ENCODE results near the gene SLC22A5. TPM values are rescaled to one million over a fixed set of nuclear protein-coding genes. Genes with fewer than 3 reads are reported as not detected.
A peak's percentile ranks its signal among the peaks of the same experiment; 100 is the strongest.

SLC22A5 gene
- total and polyA plus RNA-seq, 9 of the 15 experiments (the other 6 are each of a cell fraction or from before 2014, with no cell fraction given), result 3.0 to 16.6 (median 8.3) TPM

DNA sequence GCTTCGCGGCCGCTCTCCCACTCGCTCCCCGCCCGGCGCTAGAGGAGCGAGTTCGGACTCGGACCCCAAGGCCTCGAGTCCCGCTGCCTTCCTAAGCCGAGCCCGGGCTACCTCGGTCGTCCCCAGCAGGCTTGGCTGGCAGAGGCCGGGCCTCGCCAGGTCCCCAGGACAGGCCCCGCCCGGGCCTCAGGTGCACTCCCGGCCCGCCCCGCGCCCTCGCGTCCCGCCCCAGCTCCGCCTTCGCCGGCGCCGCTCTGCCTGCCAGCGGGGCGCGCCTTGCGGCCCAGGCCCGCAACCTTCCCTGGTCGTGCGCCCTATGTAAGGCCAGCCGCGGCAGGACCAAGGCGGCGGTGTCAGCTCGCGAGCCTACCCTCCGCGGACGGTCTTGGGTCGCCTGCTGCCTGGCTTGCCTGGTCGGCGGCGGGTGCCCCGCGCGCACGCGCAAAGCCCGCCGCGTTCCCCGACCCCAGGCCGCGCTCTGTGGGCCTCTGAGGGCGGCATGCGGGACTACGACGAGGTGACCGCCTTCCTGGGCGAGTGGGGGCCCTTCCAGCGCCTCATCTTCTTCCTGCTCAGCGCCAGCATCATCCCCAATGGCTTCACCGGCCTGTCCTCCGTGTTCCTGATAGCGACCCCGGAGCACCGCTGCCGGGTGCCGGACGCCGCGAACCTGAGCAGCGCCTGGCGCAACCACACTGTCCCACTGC is at the start of gene SLC22A5 (continued):
- TF ChIP-seq, protein P1, sequence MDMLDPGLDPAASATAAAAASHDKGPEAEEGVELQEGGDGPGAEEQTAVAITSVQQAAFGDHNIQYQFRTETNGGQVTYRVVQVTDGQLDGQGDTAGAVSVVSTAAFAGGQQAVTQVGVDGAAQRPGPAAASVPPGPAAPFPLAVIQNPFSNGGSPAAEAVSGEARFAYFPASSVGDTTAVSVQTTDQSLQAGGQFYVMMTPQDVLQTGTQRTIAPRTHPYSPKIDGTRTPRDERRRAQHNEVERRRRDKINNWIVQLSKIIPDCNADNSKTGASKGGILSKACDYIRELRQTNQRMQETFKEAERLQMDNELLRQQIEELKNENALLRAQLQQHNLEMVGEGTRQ (CRISPR knock-in tag; IDR thresholded peaks at IDR 0.05), result no peak
- TF ChIP-seq PHF8 (IDR thresholded peaks at IDR 0.05; ENCODE audit: borderline replicate concordance, low read length) (peak; percentile 89; the same call in 1 of the 2 replicates), ELK3 (CRISPR knock-in tag; IDR thresholded peaks at IDR 0.05) (no peak), CBX2 (IDR thresholded peaks at IDR 0.05; ENCODE audit: insufficient read depth, low read length, poor library complexity, severe bottlenecking) (no peak), MYBL2 (IDR thresholded peaks at IDR 0.05; ENCODE audit: low read depth) (no peak), MYBL2 (CRISPR knock-in tag; IDR thresholded peaks at IDR 0.05; ENCODE audit: borderline replicate concordance) (no peak), ZNF696 (CRISPR knock-in tag; conservative IDR thresholded peaks at IDR 0.05) (no peak)
- TF ChIP-seq, protein P2, sequence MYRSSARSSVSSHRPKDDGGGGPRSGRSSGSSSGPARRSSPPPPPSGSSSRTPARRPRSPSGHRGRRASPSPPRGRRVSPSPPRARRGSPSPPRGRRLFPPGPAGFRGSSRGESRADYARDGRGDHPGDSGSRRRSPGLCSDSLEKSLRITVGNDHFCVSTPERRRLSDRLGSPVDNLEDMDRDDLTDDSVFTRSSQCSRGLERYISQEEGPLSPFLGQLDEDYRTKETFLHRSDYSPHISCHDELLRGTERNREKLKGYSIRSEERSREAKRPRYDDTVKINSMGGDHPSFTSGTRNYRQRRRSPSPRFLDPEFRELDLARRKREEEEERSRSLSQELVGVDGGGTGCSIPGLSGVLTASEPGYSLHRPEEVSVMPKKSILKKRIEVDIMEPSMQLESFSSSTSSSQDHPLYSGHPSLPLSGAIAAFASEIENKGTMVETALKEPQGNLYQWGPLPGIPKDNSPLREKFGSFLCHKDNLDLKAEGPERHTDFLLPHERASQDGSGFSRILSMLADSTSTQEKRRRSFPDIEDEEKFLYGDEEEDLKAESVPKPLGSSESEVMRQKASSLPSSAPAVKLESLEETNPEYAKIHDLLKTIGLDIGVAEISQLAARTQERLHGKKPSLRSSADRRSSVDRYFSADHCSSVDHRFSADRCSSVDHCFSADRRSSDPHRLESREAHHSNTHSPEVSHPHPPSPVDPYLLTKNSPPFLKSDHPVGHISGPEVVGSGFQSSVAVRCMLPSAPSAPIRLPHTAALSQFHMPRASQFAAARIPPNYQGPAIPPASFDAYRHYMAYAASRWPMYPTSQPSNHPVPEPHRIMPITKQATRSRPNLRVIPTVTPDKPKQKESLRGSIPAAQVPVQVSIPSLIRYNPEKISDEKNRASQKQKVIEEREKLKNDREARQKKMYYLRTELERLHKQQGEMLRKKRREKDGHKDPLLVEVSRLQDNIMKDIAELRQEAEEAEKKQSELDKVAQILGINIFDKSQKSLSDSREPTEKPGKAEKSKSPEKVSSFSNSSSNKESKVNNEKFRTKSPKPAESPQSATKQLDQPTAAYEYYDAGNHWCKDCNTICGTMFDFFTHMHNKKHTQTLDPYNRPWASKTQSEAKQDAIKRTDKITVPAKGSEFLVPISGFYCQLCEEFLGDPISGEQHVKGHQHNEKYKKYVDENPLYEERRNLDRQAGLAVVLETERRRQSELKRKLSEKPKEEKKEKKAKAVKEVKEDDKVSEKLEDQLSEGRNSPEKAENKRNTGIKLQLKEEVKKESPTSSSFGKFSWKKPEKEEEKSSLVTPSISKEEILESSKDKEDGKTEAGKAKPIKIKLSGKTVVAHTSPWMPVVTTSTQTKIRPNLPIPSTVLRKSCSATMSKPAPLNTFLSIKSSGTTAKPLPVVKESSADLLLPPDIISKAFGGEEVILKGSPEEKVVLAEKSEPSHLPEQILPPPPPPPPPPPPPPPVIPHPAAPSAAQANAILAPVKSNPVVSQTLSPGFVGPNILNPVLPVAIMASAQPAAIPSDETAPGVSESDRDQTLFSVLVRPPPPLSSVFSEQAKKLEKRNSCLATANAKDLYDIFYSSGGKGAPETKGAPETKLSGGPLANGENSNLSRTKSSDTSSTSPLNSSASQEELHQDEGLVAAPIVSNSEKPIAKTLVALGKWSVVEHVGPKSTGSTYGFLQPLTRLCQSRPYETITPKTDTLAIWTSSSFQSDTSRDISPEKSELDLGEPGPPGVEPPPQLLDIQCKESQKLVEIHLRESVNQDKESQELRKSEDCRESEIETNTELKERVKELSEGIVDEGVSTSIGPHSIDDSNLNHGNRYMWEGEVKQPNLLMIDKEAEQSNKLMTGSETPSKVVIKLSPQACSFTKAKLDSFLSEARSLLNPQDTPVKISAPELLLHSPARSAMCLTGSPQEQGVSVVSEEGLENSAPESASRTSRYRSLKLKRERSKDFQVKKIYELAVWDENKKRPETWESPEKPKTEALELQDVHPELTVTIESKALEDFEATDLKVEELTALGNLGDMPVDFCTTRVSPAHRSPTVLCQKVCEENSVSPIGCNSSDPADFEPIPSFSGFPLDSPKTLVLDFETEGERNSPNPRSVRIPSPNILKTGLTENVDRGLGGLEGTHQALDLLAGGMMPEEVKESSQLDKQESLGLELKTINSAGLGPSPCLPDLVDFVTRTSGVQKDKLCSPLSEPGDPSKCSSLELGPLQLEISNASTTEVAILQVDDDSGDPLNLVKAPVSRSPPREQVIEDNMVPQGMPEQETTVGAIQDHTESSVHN (IDR thresholded peaks at IDR 0.05; ENCODE audit: borderline replicate concordance in 1 of 2, low read depth in 1 of 2), result no peak
- TF ChIP-seq, protein P3, sequence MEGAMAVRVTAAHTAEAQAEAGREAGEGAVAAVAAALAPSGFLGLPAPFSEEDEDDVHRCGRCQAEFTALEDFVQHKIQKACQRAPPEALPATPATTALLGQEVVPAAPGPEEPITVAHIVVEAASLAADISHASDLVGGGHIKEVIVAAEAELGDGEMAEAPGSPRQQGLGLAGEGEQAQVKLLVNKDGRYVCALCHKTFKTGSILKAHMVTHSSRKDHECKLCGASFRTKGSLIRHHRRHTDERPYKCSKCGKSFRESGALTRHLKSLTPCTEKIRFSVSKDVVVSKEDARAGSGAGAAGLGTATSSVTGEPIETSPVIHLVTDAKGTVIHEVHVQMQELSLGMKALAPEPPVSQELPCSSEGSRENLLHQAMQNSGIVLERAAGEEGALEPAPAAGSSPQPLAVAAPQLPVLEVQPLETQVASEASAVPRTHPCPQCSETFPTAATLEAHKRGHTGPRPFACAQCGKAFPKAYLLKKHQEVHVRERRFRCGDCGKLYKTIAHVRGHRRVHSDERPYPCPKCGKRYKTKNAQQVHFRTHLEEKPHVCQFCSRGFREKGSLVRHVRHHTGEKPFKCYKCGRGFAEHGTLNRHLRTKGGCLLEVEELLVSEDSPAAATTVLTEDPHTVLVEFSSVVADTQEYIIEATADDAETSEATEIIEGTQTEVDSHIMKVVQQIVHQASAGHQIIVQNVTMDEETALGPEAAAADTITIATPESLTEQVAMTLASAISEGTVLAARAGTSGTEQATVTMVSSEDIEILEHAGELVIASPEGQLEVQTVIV (CRISPR knock-in tag; IDR thresholded peaks at IDR 0.05; ENCODE audit: borderline replicate concordance), result no peak
- TF ChIP-seq, protein P4, sequence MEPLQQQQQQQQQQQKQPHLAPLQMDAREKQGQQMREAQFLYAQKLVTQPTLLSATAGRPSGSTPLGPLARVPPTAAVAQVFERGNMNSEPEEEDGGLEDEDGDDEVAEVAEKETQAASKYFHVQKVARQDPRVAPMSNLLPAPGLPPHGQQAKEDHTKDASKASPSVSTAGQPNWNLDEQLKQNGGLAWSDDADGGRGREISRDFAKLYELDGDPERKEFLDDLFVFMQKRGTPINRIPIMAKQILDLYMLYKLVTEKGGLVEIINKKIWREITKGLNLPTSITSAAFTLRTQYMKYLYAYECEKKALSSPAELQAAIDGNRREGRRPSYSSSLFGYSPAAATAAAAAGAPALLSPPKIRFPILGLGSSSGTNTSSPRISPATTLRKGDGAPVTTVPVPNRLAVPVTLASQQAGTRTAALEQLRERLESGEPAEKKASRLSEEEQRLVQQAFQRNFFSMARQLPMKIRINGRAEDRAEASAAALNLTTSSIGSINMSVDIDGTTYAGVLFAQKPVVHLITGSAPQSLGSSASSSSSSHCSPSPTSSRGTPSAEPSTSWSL (CRISPR knock-in tag; IDR thresholded peaks at IDR 0.05; ENCODE audit: borderline replicate concordance), result no peak
